ENCODE data around the gene MAPK10.
A peak's percentile ranks its signal among the peaks of the same experiment; 100 is the strongest.

MAPK10 gene

DNA sequence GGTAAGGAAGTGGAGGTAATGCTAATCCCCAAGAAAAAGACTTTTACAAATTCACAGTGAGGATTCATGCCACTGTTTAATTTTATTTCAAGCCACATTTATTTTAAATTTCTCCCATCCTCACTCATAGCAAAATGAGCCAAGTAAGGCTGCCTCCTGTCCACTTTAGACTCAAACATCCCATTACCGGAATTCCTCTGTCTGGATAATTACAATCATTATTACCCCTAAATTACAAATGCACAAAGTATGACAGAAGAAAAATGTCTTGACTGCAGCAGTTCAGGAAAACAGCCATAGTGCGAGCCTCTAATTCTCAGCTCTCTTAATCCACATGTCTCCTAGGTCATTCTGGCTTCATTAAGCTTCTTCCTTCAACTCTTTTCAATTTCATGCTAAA, 57.0 kb downstream of the MAPK10 start:
- H3K4me1 Mint-ChIP-seq = peaks cover 12% of the 10 kb centered on the region
- no peak overlapping the region for H3K4me3 Mint-ChIP-seq
- peaks cover 14% of the 10 kb centered on the region for H3K9me3 Mint-ChIP-seq
- DNase-seq = no peak
- no peaks in the 10 kb centered on the region for H3K27me3 Mint-ChIP-seq (ENCODE audit: low read depth, poor library complexity)
- H3K27ac Mint-ChIP-seq = no peak overlapping the region
- H3K36me3 Mint-ChIP-seq (ENCODE audit: low read depth) = peaks cover 10% of the 10 kb centered on the region
- no peak for TF ChIP-seq CTCF (IDR thresholded peaks at IDR 0.05)

DNA sequence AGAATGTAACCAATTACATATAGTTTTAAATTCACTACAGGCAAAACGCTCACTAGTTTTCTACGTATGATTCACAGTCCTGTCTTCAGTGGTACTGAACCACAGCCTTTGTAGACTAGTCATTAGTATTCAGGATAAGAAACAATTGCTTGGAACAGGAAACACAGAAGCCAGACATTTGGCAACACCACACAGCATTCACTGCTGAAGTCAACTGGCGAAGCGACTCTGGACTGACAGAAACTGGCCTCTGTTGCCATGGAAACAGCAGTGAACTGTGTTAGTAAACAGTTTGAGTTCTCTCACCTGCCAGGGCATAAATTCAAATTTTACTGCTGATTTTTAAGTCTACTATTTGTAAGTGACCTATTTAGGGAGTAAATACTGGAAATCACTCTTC, 57.6 kb downstream of the MAPK10 start:
- peaks cover 10% of the 10 kb centered on the region for H3K36me3 Mint-ChIP-seq (ENCODE audit: low read depth)
- H3K4me1 Mint-ChIP-seq = peaks cover 12% of the 10 kb centered on the region
- H3K27me3 Mint-ChIP-seq (ENCODE audit: low read depth, poor library complexity) = no peaks in the 10 kb centered on the region
- no peak for TF ChIP-seq CTCF (IDR thresholded peaks at IDR 0.05)
- H3K9me3 Mint-ChIP-seq = peaks cover 14% of the 10 kb centered on the region
- H3K4me3 Mint-ChIP-seq = no peak overlapping the region
- peak; percentile 53 for DNase-seq
- peak overlapping the region; percentile 70 for H3K27ac Mint-ChIP-seq

DNA sequence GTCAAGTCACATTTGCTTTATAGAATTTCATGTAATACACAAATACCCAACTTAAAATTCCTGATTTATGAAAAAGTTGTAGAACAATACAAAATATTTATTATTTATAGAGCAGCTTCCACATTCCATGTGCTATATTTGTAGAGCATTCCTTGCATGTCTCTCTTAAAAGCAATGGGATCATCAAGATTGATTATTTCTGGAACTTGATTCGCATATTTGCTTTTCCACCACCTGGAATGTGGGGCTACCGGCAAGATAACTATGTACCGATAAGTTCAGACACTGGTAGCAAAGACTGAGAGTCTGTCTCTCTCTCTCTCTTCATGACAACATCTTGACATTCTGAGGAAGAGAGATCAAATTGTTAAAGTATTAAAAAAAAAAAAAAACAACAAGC, 59.3 kb downstream of the MAPK10 start:
- H3K36me3 Mint-ChIP-seq (ENCODE audit: low read depth) = peaks cover 10% of the 10 kb centered on the region
- no peak overlapping the region for H3K27ac Mint-ChIP-seq
- peaks cover 14% of the 10 kb centered on the region for H3K9me3 Mint-ChIP-seq
- no peak for TF ChIP-seq CTCF (IDR thresholded peaks at IDR 0.05)
- no peak overlapping the region for H3K4me3 Mint-ChIP-seq
- peaks cover 12% of the 10 kb centered on the region for H3K4me1 Mint-ChIP-seq
- H3K27me3 Mint-ChIP-seq (ENCODE audit: low read depth, poor library complexity) = no peaks in the 10 kb centered on the region
- DNase-seq = no peak

GRCh38 chr4:86296865-86297264, 63.0 kb downstream of the MAPK10 start:
- Mint-ChIP-seq H3K36me3 (ENCODE audit: low read depth) (no peaks in the 10 kb centered on the region), H3K9me3 (no peaks in the 10 kb centered on the region), H3K4me3 (no peak overlapping the region), H3K4me1 (peaks cover 7% of the 10 kb centered on the region), H3K27me3 (ENCODE audit: low read depth, poor library complexity) (no peaks in the 10 kb centered on the region), H3K27ac (no peak overlapping the region)
- no peak for TF ChIP-seq CTCF (IDR thresholded peaks at IDR 0.05)
- no peak for DNase-seq

GRCh38 chr4:86294883-86295282, 65.0 kb downstream of the MAPK10 start:
- Mint-ChIP-seq H3K4me3 (no peak overlapping the region), H3K36me3 (ENCODE audit: low read depth) (no peaks in the 10 kb centered on the region), H3K9me3 (no peaks in the 10 kb centered on the region), H3K27ac (peak overlapping the region; percentile 1), H3K4me1 (peaks cover 7% of the 10 kb centered on the region), H3K27me3 (ENCODE audit: low read depth, poor library complexity) (no peaks in the 10 kb centered on the region)
- TF ChIP-seq CTCF (IDR thresholded peaks at IDR 0.05) = no peak
- DNase-seq = no peak

DNA sequence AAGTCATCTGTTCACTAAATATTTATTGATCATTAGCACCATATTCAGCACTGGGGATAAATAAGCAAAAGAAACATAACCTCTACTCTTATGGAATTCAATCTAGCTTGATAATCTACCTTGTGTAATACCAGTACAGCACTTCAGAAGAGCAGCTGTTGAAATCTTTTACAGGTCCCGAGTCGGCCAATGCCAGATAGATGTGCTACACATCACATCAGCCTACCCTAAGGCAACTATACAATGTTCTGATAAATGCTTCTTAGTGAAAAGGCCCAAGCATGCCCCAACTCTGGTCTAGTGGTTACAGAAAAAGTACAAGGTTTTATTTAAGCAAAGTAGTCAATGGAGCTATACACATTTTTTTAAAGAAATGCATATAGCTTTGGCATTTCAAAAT, 68.7 kb downstream of the MAPK10 start:
- no peaks in the 10 kb centered on the region for H3K9me3 Mint-ChIP-seq
- H3K4me1 Mint-ChIP-seq = peaks cover 7% of the 10 kb centered on the region
- H3K4me3 Mint-ChIP-seq = no peak overlapping the region
- no peaks in the 10 kb centered on the region for H3K36me3 Mint-ChIP-seq (ENCODE audit: low read depth)
- DNase-seq = no peak
- H3K27me3 Mint-ChIP-seq (ENCODE audit: low read depth, poor library complexity) = no peaks in the 10 kb centered on the region
- TF ChIP-seq CTCF (IDR thresholded peaks at IDR 0.05) = no peak
- H3K27ac Mint-ChIP-seq = no peak overlapping the region
